Measurements from ENCODE around the gene TPM3. TPM values are rescaled to one million over a fixed set of nuclear protein-coding genes. Genes with fewer than 3 reads are reported as not detected.

The TPM3 gene
- total and polyA plus RNA-seq, 10 of the 15 experiments (the other 5 are each of a cell fraction or from before 2014, with no cell fraction given), result 270 to 759 (median 505) TPM

GRCh38 chr1:154183046-154183915 is 8.6 kb downstream of the TPM3 start:
- peak overlapping the region; percentile 99 for H3K4me3 ChIP-seq
- ChIA-PET POLR2A (interaction anchor here (0.6 to 3.9 kb wide), 6 partner anchors 25 to 208 kb away, joined by 3 to 20 read pairs (median 6); partner anchors contain the start of genes RPS27 and UBAP2L), RAD21 (ENCODE audit: unreplicated experiment) (interaction anchor here (1.4 to 3.3 kb wide), 2 partner anchors 25 to 151 kb away, joined by 6 to 30 read pairs; no protein-coding TSS in a partner anchor), SMC1A (ENCODE audit: uncharacterized antibody, unreplicated experiment) (interaction anchor here (0.8 to 4.1 kb wide), 5 partner anchors 25 to 143 kb away, joined by 3 to 22 read pairs (median 3); no protein-coding TSS in a partner anchor), CTCF (interaction anchor here (0.6 to 1.9 kb wide), 3 partner anchors 16 to 152 kb away, joined by 3 to 12 read pairs (median 6); no protein-coding TSS in a partner anchor)
- peaks cover 0 to 12% of the 10 kb centered on the region in 2 experiments; a peak in 2 of 4 replicates for H3K36me3 ChIP-seq (ENCODE audit: control insufficient read depth in 2 of 2, insufficient read depth in 2 of 2, low read length in 1 of 2)
- H3K27me3 ChIP-seq (replicated peaks in 1 of 2; ENCODE audit: control insufficient read depth in 2 of 2, insufficient read depth in 2 of 2, low read length in 1 of 2), result no peaks in the 10 kb centered on the region
- peaks cover 47% of the 10 kb centered on the region for H3K79me2 ChIP-seq (ENCODE audit: control insufficient read depth, insufficient read depth, low read length)
- TSS peak; percentile 98 for BruUV-seq (replicated peaks)
- no peaks in the 10 kb centered on the region for H3K9me3 ChIP-seq (replicated peaks; ENCODE audit: control insufficient read depth, insufficient read depth, low read length)
- peaks cover 23% of the 10 kb centered on the region for H4K20me1 ChIP-seq (ENCODE audit: control insufficient read depth, insufficient read depth)
- H2AFZ ChIP-seq (ENCODE audit: control insufficient read depth, low read depth, low read length), result peak overlapping the region; percentile 95
- DNase-seq (ENCODE audit: low read depth, low spot score) (peak; percentile 73), ATAC-seq (peak; percentile 81), FAIRE-seq (peak; percentile 78)
- H3K4me2 ChIP-seq (ENCODE audit: control insufficient read depth, insufficient read depth), result peak overlapping the region; percentile 96
- H3K4me1 ChIP-seq (ENCODE audit: control insufficient read depth, insufficient read depth, low read length), result peaks cover 14% of the 10 kb centered on the region
- WGBS (ENCODE audit: insufficient coverage, insufficient replicate concordance, low lambda C conversion rate, missing lambda C conversion rate), result 6% methylated on average over 40 of the region's 41 CpGs
- peak overlapping the region; percentile 94 for H3K27ac ChIP-seq (ENCODE audit: control insufficient read depth, insufficient read depth)
- in situ Hi-C loops (cut with MboI) (loop anchor here (10.0 kb wide), 1 partner anchor 152 kb away; no protein-coding TSS in a partner anchor), intact Hi-C loops (cut with micrococcal nuclease; ENCODE audit: unreplicated experiment) (loop anchor here (2.0 to 5.0 kb wide), 2 partner anchors 38 to 191 kb away; partner anchors contain the start of genes RPS27 and UBAP2L)
- H3K9ac ChIP-seq (ENCODE audit: control insufficient read depth, insufficient read depth, low read length), result peak overlapping the region; percentile 96
- TF ChIP-seq SP1 (IDR thresholded peaks at IDR 0.05; ENCODE audit: low read depth, low read length), result peak; percentile 53
- TF ChIP-seq ZSCAN29 (IDR thresholded peaks at IDR 0.05), result no peak
- 0 out of 2 replicates have a peak, but pooled peaks have one; percentile 28 for TF ChIP-seq NR2C1 (IDR thresholded peaks at IDR 0.05)
- TF ChIP-seq YY1 (IDR thresholded peaks at IDR 0.05; ENCODE audit: low read depth, low read length), result peak; percentile 51; the same call in 1 of the 2 replicates
- TF ChIP-seq NR2F1 (conservative IDR thresholded peaks at IDR 0.05), result peak; percentile 98
- no peak for TF ChIP-seq CBX3 (IDR thresholded peaks at IDR 0.05; ENCODE audit: borderline replicate concordance, low read depth)
- TF ChIP-seq HDAC2 (IDR thresholded peaks at IDR 0.05), result no peak
- no peak for TF ChIP-seq RAD51 (IDR thresholded peaks at IDR 0.05)
- TF ChIP-seq CHD4 (IDR thresholded peaks at IDR 0.05), result no peak
- TF ChIP-seq SUZ12 (IDR thresholded peaks at IDR 0.05; ENCODE audit: unreplicated experiment), result no peak
- TF ChIP-seq NFYB (IDR thresholded peaks at IDR 0.05; ENCODE audit: insufficient read depth, low read depth, low read length), result peak; percentile 52; the same call in 1 of the 2 replicates
- peak; percentile 91 for TF ChIP-seq GABPA (IDR thresholded peaks at IDR 0.05; ENCODE audit: low read depth)
- TF ChIP-seq ZBTB4 (CRISPR knock-in tag; IDR thresholded peaks at IDR 0.05), result no peak
- no peak for TF ChIP-seq USF2 (IDR thresholded peaks at IDR 0.05; ENCODE audit: borderline replicate concordance, low read depth, low read length)
- 0 out of 2 replicates have a peak, but pooled peaks have one; percentile 28 for TF ChIP-seq TCF12 (IDR thresholded peaks at IDR 0.05; ENCODE audit: low read depth, low read length)
- TF ChIP-seq SMAD1 (IDR thresholded peaks at IDR 0.05; ENCODE audit: low read depth, partially characterized antibody), result no peak
- peak; percentile 96; the same call in 1 of the 2 replicates for TF ChIP-seq RB1 (IDR thresholded peaks at IDR 0.05; ENCODE audit: borderline replicate concordance)

All from GM12878 (cell line).